Neutrophil (primary cell): ENCODE results near the gene CNNM1.

Experiments
- H3K27ac ChIP-seq: fragments of 200-600 bp; sonication (generic); 2 replicates; pipeline ENCODE4 v1.5.1; 2016; ENCODE audit warnings: mild to moderate bottlenecking, moderate library complexity
- H3K27me3 ChIP-seq: fragments of 200-600 bp; sonication (generic); 2 replicates; pipeline ENCODE4 v1.6.0; 2016; ENCODE audit warnings: mild to moderate bottlenecking
- H3K36me3 ChIP-seq: fragments of 200-600 bp; sonication (generic); 2 replicates; pipeline ENCODE4 v1.5.1; 2017
- H3K4me1 ChIP-seq, 2 experiments: fragments of 200-600 bp in 1 of 2; sonication (generic) in 1 of 2; 1 replicate in 1 of 2; 2 replicates in 1 of 2; pipeline versions ENCODE4 v1.5.1 to v1.6.1; 2013 to 2016; ENCODE audit warnings: low read depth in 1 of 2, low read length in 1 of 2, mild to moderate bottlenecking in 1 of 2, moderate library complexity in 1 of 2; ENCODE audit not compliant: control insufficient read depth in 1 of 2, insufficient read depth in 1 of 2
- H3K4me3 ChIP-seq, 2 experiments: fragments of 200-600 bp in 1 of 2; sonication (generic) in 1 of 2; 1 replicate in 1 of 2; 2 replicates in 1 of 2; pipeline ENCODE4 v1.5.1; 2013 to 2016; ENCODE audit warnings: low read depth in 1 of 2, low read length in 1 of 2, mild to moderate bottlenecking in 1 of 2, moderate library complexity in 1 of 2
- H3K9me3 ChIP-seq: fragments of 200-600 bp; sonication (generic); 2 replicates; pipeline ENCODE4 v1.5.1; 2016
- TF ChIP-seq, protein P1 (sequence below): fragments of 200-600 bp; sonication (generic); IDR thresholded peaks from 2 replicates; pipeline ENCODE4 v1.5.1; 2016; ENCODE audit warnings: antibody characterized with exemption

CNNM1 gene

GRCh38 chr10:99372546-99373271, 43.6 kb downstream of the CNNM1 start:
- Histone ChIP-seq H3K36me3 (no peaks in the 10 kb centered on the region), H3K4me3 (no peak overlapping the region), H3K27ac (no peak overlapping the region), H3K4me1 (peaks cover 0 to under 1% of the 10 kb centered on the region in 2 experiments), H3K9me3 (no peaks in the 10 kb centered on the region), H3K27me3 (peaks cover 54% of the 10 kb centered on the region)
- TF ChIP-seq, protein P1, sequence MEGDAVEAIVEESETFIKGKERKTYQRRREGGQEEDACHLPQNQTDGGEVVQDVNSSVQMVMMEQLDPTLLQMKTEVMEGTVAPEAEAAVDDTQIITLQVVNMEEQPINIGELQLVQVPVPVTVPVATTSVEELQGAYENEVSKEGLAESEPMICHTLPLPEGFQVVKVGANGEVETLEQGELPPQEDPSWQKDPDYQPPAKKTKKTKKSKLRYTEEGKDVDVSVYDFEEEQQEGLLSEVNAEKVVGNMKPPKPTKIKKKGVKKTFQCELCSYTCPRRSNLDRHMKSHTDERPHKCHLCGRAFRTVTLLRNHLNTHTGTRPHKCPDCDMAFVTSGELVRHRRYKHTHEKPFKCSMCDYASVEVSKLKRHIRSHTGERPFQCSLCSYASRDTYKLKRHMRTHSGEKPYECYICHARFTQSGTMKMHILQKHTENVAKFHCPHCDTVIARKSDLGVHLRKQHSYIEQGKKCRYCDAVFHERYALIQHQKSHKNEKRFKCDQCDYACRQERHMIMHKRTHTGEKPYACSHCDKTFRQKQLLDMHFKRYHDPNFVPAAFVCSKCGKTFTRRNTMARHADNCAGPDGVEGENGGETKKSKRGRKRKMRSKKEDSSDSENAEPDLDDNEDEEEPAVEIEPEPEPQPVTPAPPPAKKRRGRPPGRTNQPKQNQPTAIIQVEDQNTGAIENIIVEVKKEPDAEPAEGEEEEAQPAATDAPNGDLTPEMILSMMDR, result no peak

- H3K27ac ChIP-seq, result no peak overlapping the region
- H3K9me3 ChIP-seq, result no peaks in the 10 kb centered on the region
- H3K4me3 ChIP-seq, result no peak overlapping the region
- no peaks in the 10 kb centered on the region for H3K36me3 ChIP-seq
- TF ChIP-seq, protein P1, result no peak
- H3K4me1 ChIP-seq, result no peaks in the 10 kb centered on the region
- peaks cover 41% of the 10 kb centered on the region for H3K27me3 ChIP-seq
Observed at GRCh38 chr10:99374526-99374925, 45.4 kb downstream of the CNNM1 start.

- TF ChIP-seq, protein P1, result no peak
- H3K9me3 ChIP-seq, result no peaks in the 10 kb centered on the region
Observed at GRCh38 chr10:99374972-99375371, 45.8 kb downstream of the CNNM1 start.

GRCh38 chr10:99375426-99375825, 46.3 kb downstream of the CNNM1 start:
- H3K4me1 ChIP-seq, result no peaks in the 10 kb centered on the region
- H3K4me3 ChIP-seq, result no peak overlapping the region
- no peaks in the 10 kb centered on the region for H3K36me3 ChIP-seq
- H3K27ac ChIP-seq, result no peak overlapping the region
- H3K9me3 ChIP-seq, result no peaks in the 10 kb centered on the region
- H3K27me3 ChIP-seq, result peaks cover 33% of the 10 kb centered on the region
- TF ChIP-seq, protein P1, result no peak

More at GRCh38 chr10:99374972-99375371, 45.8 kb downstream of the CNNM1 start:
- H3K27ac ChIP-seq, result no peak overlapping the region
- no peaks in the 10 kb centered on the region for H3K4me1 ChIP-seq
- no peak overlapping the region for H3K4me3 ChIP-seq
- peaks cover 37% of the 10 kb centered on the region for H3K27me3 ChIP-seq
- no peaks in the 10 kb centered on the region for H3K36me3 ChIP-seq

- Histone ChIP-seq H3K9me3 (no peaks in the 10 kb centered on the region), H3K27me3 (peaks cover 12% of the 10 kb centered on the region), H3K27ac (no peak overlapping the region), H3K4me1 (no peaks in the 10 kb centered on the region), H3K4me3 (no peak overlapping the region), H3K36me3 (no peaks in the 10 kb centered on the region)
- TF ChIP-seq, protein P1, result no peak
Observed at GRCh38 chr10:99382176-99382575, 53.0 kb downstream of the CNNM1 start.
